ENCODE data around the gene DIPK1A.
"Not testable (repeated sequence)": the region's sequence is repeated elsewhere in the genome, so short reads cannot be mapped to it uniquely, and the experiment has no call there.

DIPK1A gene

DNA sequence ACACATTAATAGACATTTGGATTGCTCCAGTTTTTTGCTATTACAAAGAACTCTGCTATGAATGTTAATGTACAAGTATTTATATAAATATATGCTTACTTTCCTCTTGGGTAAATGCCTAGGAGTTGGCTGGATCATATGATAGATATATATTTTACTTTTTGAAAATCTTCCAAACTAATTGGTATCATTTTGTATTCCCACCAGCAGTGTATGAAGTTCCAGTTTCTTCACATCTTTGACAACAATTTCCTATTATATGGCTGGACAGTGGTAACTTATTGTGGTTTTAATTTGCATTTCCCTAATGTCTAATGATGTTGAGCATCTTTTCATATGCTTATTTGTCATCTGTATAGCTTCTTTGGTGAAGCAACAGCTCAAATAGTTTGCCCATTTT, 23.8 kb upstream of the DIPK1A start:
- no peaks in the 10 kb centered on the region for H3K9me2 ChIP-seq (replicated peaks; ENCODE audit: insufficient read depth, low read length)
- no peaks in the 10 kb centered on the region for H3K9me3 ChIP-seq (replicated peaks; ENCODE audit: insufficient read depth, low read length)
- H4K20me1 ChIP-seq (ENCODE audit: insufficient read depth, low read length) = no peaks in the 10 kb centered on the region
- no peak overlapping the region for H3K27ac ChIP-seq (ENCODE audit: low read length)
- H3K4me1 ChIP-seq (ENCODE audit: low read length) = no peaks in the 10 kb centered on the region
- H3K36me3 ChIP-seq (replicated peaks; ENCODE audit: insufficient read depth, low read length) = no peaks in the 10 kb centered on the region
- no peak overlapping the region for H3K4me2 ChIP-seq (ENCODE audit: low read depth, low read length)
- no peak overlapping the region for H3K4me3 ChIP-seq (ENCODE audit: low read length)
- H3K9ac ChIP-seq (ENCODE audit: low read length) = no peak overlapping the region
- no peaks in the 10 kb centered on the region for H3F3A ChIP-seq (ENCODE audit: insufficient read depth, low read length)
- TF ChIP-seq EZH2 (optimal IDR thresholded peaks at IDR 0.05; ENCODE audit: low read depth, low read length) (no peak), EZH2phosphoT487 (IDR thresholded peaks at IDR 0.05; ENCODE audit: low read length) (no peak), CTCF (IDR thresholded peaks at IDR 0.05; ENCODE audit: low read length) (no peak)
- DNase-seq = no peak
- H3K79me2 ChIP-seq (ENCODE audit: low read length) = no peaks in the 10 kb centered on the region
- H2AFZ ChIP-seq (ENCODE audit: low read length) = no peak overlapping the region
- H3K27me3 ChIP-seq (replicated peaks; ENCODE audit: insufficient read depth, low read length) = no peaks in the 10 kb centered on the region

- Histone ChIP-seq H3K4me1 (ENCODE audit: low read length) (peaks cover 15% of the 10 kb centered on the region), H4K20me1 (ENCODE audit: insufficient read depth, low read length) (no peaks in the 10 kb centered on the region), H2AFZ (ENCODE audit: low read length) (no peak overlapping the region), H3K9me2 (replicated peaks; ENCODE audit: insufficient read depth, low read length) (no peaks in the 10 kb centered on the region), H3K9me3 (replicated peaks; ENCODE audit: insufficient read depth, low read length) (no peaks in the 10 kb centered on the region), H3K27ac (ENCODE audit: low read length) (no peak overlapping the region), H3K79me2 (ENCODE audit: low read length) (no peaks in the 10 kb centered on the region), H3K4me2 (ENCODE audit: low read depth, low read length) (no peak overlapping the region), H3F3A (ENCODE audit: insufficient read depth, low read length) (no peaks in the 10 kb centered on the region), H3K27me3 (replicated peaks; ENCODE audit: insufficient read depth, low read length) (no peaks in the 10 kb centered on the region), H3K9ac (ENCODE audit: low read length) (no peak overlapping the region), H3K36me3 (replicated peaks; ENCODE audit: insufficient read depth, low read length) (no peaks in the 10 kb centered on the region), H3K4me3 (ENCODE audit: low read length) (no peak overlapping the region)
- no peak for DNase-seq
- TF ChIP-seq EZH2phosphoT487 (IDR thresholded peaks at IDR 0.05; ENCODE audit: low read length) (no peak), EZH2 (optimal IDR thresholded peaks at IDR 0.05; ENCODE audit: low read depth, low read length) (no peak), CTCF (IDR thresholded peaks at IDR 0.05; ENCODE audit: low read length) (no peak)
These were observed 19.7 kb upstream of the DIPK1A start for GRCh38 chr1:92980732-92981647.

DNA sequence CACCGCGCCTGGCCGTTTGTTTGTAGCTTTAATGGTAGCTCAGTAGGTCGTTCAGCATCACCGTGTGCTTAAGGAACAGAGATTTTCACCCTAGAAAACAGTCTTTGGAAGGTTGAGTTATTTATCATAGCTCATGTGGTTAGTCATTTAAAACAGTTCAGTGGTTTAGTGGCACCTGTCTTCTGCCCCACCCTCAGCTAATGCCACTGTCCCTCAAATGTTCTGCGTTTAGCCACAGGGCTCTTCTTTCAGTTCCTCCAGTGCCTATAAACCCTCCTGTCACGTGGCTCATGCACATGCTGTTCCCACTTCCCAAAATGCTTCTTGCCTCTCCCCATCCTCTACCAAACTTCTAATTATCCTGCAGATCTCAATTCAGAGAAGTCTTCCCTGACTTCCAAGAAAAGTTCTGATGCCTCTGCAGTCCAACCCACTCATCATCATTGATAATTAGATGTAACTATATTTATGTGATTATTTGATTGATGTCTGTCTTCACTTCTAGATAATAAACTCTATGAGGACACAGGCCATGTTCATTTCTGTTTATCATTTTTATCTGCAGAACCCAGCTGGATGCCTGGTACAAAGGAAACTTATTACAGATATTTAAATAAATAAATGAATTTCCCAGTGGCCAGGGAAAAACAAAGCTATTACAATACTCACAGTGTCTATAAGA, 14.4 kb upstream of the DIPK1A start:
- Histone ChIP-seq H3K4me1 (ENCODE audit: low read length) (peaks cover 35% of the 10 kb centered on the region), H3K4me2 (ENCODE audit: low read depth, low read length) (peak overlapping the region; percentile 66), H3K27ac (ENCODE audit: low read length) (peak overlapping the region; percentile 88), H2AFZ (ENCODE audit: low read length) (no peak overlapping the region), H3F3A (ENCODE audit: insufficient read depth, low read length) (peaks cover 25% of the 10 kb centered on the region), H3K36me3 (replicated peaks; ENCODE audit: insufficient read depth, low read length) (no peaks in the 10 kb centered on the region), H3K4me3 (ENCODE audit: low read length) (no peak overlapping the region), H4K20me1 (ENCODE audit: insufficient read depth, low read length) (no peaks in the 10 kb centered on the region), H3K27me3 (replicated peaks; ENCODE audit: insufficient read depth, low read length) (no peaks in the 10 kb centered on the region), H3K79me2 (ENCODE audit: low read length) (no peaks in the 10 kb centered on the region), H3K9ac (ENCODE audit: low read length) (peak overlapping the region; percentile 9; the same call in 1 of the 2 replicates), H3K9me2 (replicated peaks; ENCODE audit: insufficient read depth, low read length) (no peaks in the 10 kb centered on the region), H3K9me3 (replicated peaks; ENCODE audit: insufficient read depth, low read length) (no peaks in the 10 kb centered on the region)
- DNase-seq = peak; percentile 54
- TF ChIP-seq CTCF (IDR thresholded peaks at IDR 0.05; ENCODE audit: low read length) = no peak
- TF ChIP-seq EZH2 (optimal IDR thresholded peaks at IDR 0.05; ENCODE audit: low read depth, low read length) = no peak
- TF ChIP-seq EZH2phosphoT487 (IDR thresholded peaks at IDR 0.05; ENCODE audit: low read length) = no peak

DNA sequence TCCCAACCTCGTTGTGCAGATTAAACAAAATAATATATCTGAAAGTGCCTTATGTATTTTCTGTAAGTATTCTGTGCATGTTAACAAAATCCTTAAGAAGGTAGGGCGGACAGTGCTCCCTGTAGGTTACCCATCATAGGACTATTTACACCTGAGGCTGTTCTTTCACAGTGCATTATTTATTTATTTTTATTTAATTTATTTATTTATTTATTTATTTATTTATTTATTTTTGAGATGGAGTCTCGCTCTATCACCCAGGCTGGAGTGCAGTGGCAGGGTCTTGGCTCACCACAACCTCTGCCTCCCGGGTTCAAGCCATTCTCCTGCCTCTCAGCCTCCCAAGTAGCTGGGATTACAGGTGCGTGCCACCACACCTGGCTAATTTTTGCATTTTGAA, 12.8 kb upstream of the DIPK1A start:
- H3F3A ChIP-seq (ENCODE audit: insufficient read depth, low read length) = peaks cover 25% of the 10 kb centered on the region
- peaks cover 35% of the 10 kb centered on the region for H3K4me1 ChIP-seq (ENCODE audit: low read length)

More for the DNA sequence above, 12.8 kb upstream of the DIPK1A start:
- H3K79me2 ChIP-seq (ENCODE audit: low read length); H3K9me3 ChIP-seq (replicated peaks; ENCODE audit: insufficient read depth, low read length); H3K27me3 ChIP-seq (replicated peaks; ENCODE audit: insufficient read depth, low read length); H3K36me3 ChIP-seq (replicated peaks; ENCODE audit: insufficient read depth, low read length); DNase-seq; H3K4me3 ChIP-seq (ENCODE audit: low read length); H2AFZ ChIP-seq (ENCODE audit: low read length); H4K20me1 ChIP-seq (ENCODE audit: insufficient read depth, low read length); H3K9me2 ChIP-seq (replicated peaks; ENCODE audit: insufficient read depth, low read length): not testable (repeated sequence)
- H3K4me2 ChIP-seq (ENCODE audit: low read depth, low read length) = peak overlapping the region; percentile 70; the same call in 1 of the 2 replicates
- peak overlapping the region; percentile 47; the same call in 1 of the 2 replicates for H3K9ac ChIP-seq (ENCODE audit: low read length)
- H3K27ac ChIP-seq (ENCODE audit: low read length) = peak overlapping the region; percentile 88; the same call in 1 of the 2 replicates
